Measurements from ENCODE around the gene ANKRD6.

ANKRD6 gene

DNA sequence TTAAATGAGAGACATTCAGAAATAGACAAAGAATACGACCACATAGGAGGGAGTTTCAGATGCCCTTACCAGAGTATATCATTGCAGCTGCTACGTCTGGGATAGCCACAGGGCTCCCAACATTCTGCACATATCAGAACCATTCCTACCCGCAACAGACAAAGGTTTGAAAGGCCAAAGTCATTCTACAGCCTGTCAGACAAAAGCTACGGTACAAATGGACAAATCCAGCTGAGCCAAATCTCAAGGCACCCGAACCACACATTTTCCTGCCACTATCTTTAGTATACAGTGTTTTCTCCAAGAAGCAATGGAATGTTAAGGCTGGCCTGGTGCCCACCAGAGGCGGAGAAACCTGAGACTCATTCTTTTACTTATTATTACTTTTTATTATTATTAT is 236.1 kb downstream of the ANKRD6 start:
- no peak overlapping the region for H3K4me3 ChIP-seq (ENCODE audit: control insufficient read depth, low read depth, low read length)
- DNase-seq (ENCODE audit: low read depth) = no peak
- TF ChIP-seq, protein P1, sequence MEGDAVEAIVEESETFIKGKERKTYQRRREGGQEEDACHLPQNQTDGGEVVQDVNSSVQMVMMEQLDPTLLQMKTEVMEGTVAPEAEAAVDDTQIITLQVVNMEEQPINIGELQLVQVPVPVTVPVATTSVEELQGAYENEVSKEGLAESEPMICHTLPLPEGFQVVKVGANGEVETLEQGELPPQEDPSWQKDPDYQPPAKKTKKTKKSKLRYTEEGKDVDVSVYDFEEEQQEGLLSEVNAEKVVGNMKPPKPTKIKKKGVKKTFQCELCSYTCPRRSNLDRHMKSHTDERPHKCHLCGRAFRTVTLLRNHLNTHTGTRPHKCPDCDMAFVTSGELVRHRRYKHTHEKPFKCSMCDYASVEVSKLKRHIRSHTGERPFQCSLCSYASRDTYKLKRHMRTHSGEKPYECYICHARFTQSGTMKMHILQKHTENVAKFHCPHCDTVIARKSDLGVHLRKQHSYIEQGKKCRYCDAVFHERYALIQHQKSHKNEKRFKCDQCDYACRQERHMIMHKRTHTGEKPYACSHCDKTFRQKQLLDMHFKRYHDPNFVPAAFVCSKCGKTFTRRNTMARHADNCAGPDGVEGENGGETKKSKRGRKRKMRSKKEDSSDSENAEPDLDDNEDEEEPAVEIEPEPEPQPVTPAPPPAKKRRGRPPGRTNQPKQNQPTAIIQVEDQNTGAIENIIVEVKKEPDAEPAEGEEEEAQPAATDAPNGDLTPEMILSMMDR (conservative IDR thresholded peaks at IDR 0.05; ENCODE audit: control insufficient read depth, insufficient read depth, low read depth, low read length) = no peak

DNA sequence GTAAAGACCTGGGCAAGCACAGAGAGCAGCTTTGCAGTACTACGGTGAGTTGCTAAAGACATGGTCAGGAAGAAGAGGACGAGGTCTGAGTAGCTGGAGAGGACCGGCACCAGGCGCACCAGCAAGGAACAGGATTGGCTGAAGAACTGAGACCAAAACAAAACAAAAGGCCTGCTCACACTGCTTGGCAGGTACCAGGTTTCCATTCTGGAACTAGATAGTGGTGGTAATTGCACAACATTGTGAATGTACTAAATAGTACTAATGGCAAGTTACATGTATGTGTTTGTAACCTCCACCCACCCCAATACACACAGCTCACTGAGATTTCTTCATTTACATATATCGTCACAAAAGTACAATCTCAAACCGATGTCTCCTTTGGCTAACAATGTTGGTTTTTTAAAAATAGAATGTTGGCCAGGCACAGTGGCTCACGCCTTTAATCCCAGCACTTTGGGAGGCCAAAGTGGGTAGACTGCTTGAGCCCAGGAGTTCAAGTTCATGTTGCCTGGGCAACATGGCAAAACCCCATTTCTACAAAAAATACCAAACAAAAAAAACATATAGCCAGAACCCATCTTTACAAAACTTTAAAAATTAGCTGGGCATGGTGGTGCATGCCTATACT is 238.1 kb downstream of the ANKRD6 start:
- TF ChIP-seq, protein P1 (conservative IDR thresholded peaks at IDR 0.05; ENCODE audit: control insufficient read depth, insufficient read depth, low read depth, low read length) = no peak
- DNase-seq (ENCODE audit: low read depth) = no peak
- no peak overlapping the region for H3K4me3 ChIP-seq (ENCODE audit: control insufficient read depth, low read depth, low read length)

DNA sequence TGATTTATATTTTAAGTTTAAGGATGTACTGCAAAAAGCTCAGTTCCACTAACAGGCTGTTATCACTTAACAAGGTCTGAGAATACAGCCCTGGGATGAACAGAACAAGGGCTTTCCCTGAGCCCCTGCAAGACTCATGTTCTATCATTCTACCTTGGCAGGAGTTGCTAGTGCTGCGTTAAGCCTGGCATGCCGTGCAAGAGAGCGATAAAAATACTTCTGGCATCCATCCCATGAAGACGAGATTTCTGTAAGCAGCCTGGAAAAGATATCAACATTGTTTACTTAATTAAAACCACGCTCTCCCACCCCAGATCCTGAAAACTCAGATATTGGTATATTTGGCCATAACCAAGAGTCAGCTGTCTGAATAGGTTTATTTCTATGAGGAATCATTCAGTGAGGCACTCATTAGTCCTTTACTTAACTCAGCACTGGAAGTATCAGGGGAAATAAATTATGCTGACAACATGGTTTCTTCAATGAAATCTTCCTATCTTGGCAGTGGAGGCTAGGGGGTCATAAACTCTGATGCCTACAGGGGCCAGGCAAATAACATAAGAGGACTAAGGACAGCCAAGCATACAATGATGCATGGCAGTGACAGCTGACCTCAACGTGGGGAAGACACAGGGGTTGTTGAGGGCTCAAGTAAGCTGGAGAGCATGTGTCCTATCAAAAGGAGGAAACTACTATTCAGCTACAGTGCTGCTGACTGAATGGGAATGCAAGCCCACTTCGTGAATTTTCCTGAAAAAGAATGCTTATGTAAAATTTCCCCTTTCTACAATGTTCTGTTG is 243.2 kb downstream of the ANKRD6 start:
- peak; percentile 16 for DNase-seq (ENCODE audit: low read depth)
- TF ChIP-seq, protein P1 (conservative IDR thresholded peaks at IDR 0.05; ENCODE audit: control insufficient read depth, insufficient read depth, low read depth, low read length) = no peak
- no peak overlapping the region for H3K4me3 ChIP-seq (ENCODE audit: control insufficient read depth, low read depth, low read length)

DNA sequence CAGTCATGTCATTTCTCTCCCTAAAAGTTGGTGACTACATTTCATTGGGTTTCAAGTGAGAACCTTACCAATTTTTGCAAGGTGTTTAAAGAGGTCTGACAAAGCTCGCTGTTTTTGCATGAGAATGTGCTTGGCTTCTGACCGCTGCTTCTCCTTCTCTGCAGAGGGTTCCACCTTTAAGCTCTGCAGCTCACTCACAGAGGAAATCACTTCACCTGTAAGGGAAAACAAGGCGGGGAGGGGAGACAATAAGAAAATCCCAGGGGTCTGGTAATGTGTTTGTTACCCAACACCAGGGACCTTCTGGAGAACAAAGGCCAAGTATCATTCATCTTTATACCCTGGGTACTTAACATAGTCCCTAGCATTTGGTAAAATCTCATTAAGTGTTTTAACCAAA is 245.6 kb downstream of the ANKRD6 start:
- TF ChIP-seq, protein P1 (conservative IDR thresholded peaks at IDR 0.05; ENCODE audit: control insufficient read depth, insufficient read depth, low read depth, low read length) = no peak
- DNase-seq (ENCODE audit: low read depth) = no peak

DNA sequence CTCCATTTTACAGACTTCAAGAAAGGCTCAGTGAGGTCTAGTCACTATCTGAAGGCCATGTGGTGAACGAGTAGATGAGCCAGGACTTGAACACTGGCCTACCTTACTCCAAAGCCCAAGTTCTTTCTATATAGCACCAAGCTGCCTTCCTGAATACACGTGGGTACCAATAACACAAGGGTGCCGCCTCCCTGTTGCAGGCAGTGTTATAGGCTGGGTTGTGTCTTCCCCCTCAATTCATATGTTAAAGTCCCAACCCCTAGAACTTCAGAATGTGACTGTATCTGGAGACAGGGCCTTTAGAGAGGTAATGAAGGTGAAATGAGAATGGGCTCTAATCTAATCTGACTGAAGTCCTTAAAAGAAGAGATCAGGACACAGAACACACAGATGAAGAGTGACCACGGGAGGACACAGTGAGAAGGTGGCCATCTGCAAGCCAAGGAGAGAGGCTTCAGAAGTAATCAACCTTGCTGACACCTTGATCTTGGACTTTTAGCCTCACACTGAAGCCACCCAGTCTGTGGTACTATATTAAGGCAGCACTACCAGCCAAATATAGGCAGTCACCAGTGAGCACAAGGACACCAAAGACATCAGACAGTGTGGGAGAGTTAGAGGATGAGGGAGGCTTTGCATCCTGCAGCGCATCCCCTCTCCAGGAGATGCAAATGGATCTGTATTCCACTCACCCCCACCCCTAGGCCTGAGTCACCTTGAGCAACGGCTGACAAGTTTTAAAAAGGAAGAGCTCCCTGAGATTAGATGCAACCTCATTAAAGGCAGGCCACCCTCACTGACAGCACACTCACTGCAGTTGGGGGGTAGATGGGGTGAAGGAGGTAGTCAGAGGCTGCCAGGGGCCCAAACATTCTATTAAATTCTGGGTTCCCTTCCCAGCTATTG is 246.5 kb downstream of the ANKRD6 start:
- DNase-seq (ENCODE audit: low read depth) = no peak
- H3K4me3 ChIP-seq (ENCODE audit: control insufficient read depth, low read depth, low read length) = no peak overlapping the region
- TF ChIP-seq, protein P1 (conservative IDR thresholded peaks at IDR 0.05; ENCODE audit: control insufficient read depth, insufficient read depth, low read depth, low read length) = no peak

More for the DNA sequence above, 245.6 kb downstream of the ANKRD6 start:
- no peak overlapping the region for H3K4me3 ChIP-seq (ENCODE audit: control insufficient read depth, low read depth, low read length)

DNA sequence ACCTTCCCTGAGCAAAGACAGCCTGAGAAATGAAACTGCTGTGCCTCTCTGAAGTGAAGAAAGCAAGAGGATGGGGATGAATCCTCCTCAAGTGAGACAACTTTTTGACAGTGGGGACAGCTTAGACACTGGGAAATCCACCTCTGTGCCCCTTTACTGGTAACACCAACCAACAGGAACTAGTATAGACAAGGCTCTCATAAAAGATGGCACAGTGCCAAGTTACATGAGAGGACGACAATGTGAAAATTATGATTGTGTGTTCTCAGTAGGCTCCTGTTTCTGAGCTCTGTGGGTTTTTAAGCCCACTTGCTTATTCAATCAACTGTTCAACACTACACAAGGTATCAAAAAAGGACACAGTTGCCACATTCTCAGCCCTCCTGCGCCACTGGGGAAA is 247.2 kb downstream of the ANKRD6 start:
- TF ChIP-seq, protein P1 (conservative IDR thresholded peaks at IDR 0.05; ENCODE audit: control insufficient read depth, insufficient read depth, low read depth, low read length) = no peak
- no peak overlapping the region for H3K4me3 ChIP-seq (ENCODE audit: control insufficient read depth, low read depth, low read length)
- DNase-seq (ENCODE audit: low read depth) = no peak
